ENCODE results near the gene FDXACB1. TPM values are rescaled to one million over a fixed set of nuclear protein-coding genes. Genes with fewer than 3 reads are reported as not detected.

Gene FDXACB1
- total and polyA plus RNA-seq, 2 of the 4 experiments (the other 2 are of a cell fraction), result 1.7 to 3.0 TPM

DNA sequence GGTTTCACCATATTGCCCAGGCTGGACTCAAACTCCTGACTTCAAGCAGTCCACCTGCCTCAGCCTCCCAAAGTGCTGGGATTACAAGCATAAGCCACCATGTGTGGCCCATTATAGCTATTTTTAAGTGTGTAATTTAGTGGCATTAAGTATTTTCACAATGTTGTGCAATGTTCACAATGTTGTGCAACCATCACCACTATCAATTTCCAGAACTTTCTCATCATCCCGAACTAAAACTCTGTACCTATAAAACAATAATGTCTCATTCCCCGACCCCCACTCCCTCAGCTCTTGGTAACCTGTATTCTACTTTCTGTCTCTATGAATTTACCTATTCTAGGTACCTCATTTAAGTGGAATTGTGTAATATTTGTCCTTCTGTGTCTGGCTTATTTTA is 7.9 kb upstream of the FDXACB1 start:
- TF ChIP-seq RCOR1 (IDR thresholded peaks at IDR 0.05; ENCODE audit: insufficient replicate concordance, low read length) (no peak), CEBPB (IDR thresholded peaks at IDR 0.05; ENCODE audit: low read depth, low read length) (peak; percentile 85)
- Histone ChIP-seq H3K14ac (replicated peaks; ENCODE audit: low read depth, low read length) (no peak overlapping the region), H2AK9ac (replicated peaks; ENCODE audit: low read depth, low read length, poor library complexity) (no peak overlapping the region), H3K9me3 (ENCODE audit: control insufficient read depth, insufficient read depth, low read length) (no peaks in the 10 kb centered on the region), H4K20me1 (ENCODE audit: insufficient read depth, low read length) (no peaks in the 10 kb centered on the region), H4K8ac (ENCODE audit: low read depth in 2 of 2, low read length in 2 of 2) (no peak overlapping the region), H2AK5ac (ENCODE audit: low read depth, low read length) (no peak overlapping the region), H3K18ac (ENCODE audit: low read depth, low read length) (no peak overlapping the region), H4K91ac (ENCODE audit: insufficient read depth, low read depth, low read length) (no peak overlapping the region), H3K27me3 (ENCODE audit: control insufficient read depth, insufficient read depth, low read length) (no peaks in the 10 kb centered on the region), H3K9ac (ENCODE audit: low read depth, low read length) (no peak overlapping the region), H3K4me3 (ENCODE audit: insufficient read depth, low read depth, low read length) (no peak overlapping the region), H3K9me1 (ENCODE audit: insufficient read depth, low read length) (no peaks in the 10 kb centered on the region), H3K4me1 (ENCODE audit: control insufficient read depth, insufficient read depth, low read length) (no peaks in the 10 kb centered on the region), H3K23ac (ENCODE audit: low read depth, low read length) (no peak overlapping the region), H3K27ac (ENCODE audit: insufficient read depth, low read length) (no peak overlapping the region), H2AFZ (replicated peaks; ENCODE audit: low read length, poor library complexity) (no peak overlapping the region), H2BK120ac (ENCODE audit: low read depth, low read length) (no peak overlapping the region), H2BK5ac (ENCODE audit: low read depth, low read length, poor library complexity, severe bottlenecking) (no peak overlapping the region), H3K79me1 (ENCODE audit: low read depth in 1 of 2, low read length in 2 of 2) (no peaks in the 10 kb centered on the region), H2BK20ac (ENCODE audit: low read depth, low read length) (no peak overlapping the region), H3K4ac (ENCODE audit: low read depth, low read length) (no peak overlapping the region), H4K5ac (ENCODE audit: low read depth, low read length) (no peak overlapping the region), H2BK15ac (ENCODE audit: low read depth, low read length) (no peak overlapping the region), H3K36me3 (ENCODE audit: control insufficient read depth, insufficient read depth, low read length) (no peaks in the 10 kb centered on the region), H3K4me2 (ENCODE audit: low read depth, low read length) (no peak overlapping the region), H3K56ac (ENCODE audit: extremely low read depth, insufficient read depth, low read length) (no peak overlapping the region)
- no TSS peak for BruUV-seq (replicated peaks)
- in situ Hi-C loops (cut with MboI; ENCODE audit: low sequenced_read_pairs) (no loop called here), intact Hi-C loops (cut with micrococcal nuclease) (no loop called here), dilution Hi-C loops (cut with HindIII; ENCODE audit: low sequenced_read_pairs, unreplicated experiment) (no loop called here)
- DNase-seq (no peak), ATAC-seq (ENCODE audit: low read depth) (no peak)
- ChIA-PET CTCF (no interaction called here), POLR2A (ENCODE audit: unreplicated experiment) (interaction anchor here (1.1 kb wide), 1 partner anchor 24 kb away, joined by 3 read pairs; no protein-coding TSS in a partner anchor)
- WGBS, 2 experiments (ENCODE audit: extremely low coverage in 2 of 2, insufficient read length in 1 of 2), result no CpG with 5 or more reads among the region's 2 CpGs
